Measurements from ENCODE around the gene COMMD6. TPM values are rescaled to one million over a fixed set of nuclear protein-coding genes. Genes with fewer than 3 reads are reported as not detected.
A peak's percentile ranks its signal among the peaks of the same experiment; 100 is the strongest.

The COMMD6 gene
- total and polyA plus RNA-seq, 2 of the 13 experiments (the other 11 are each of a cell fraction or from before 2014, with no cell fraction given) = 97.0 to 164 TPM

- TF ChIP-seq, protein P1, sequence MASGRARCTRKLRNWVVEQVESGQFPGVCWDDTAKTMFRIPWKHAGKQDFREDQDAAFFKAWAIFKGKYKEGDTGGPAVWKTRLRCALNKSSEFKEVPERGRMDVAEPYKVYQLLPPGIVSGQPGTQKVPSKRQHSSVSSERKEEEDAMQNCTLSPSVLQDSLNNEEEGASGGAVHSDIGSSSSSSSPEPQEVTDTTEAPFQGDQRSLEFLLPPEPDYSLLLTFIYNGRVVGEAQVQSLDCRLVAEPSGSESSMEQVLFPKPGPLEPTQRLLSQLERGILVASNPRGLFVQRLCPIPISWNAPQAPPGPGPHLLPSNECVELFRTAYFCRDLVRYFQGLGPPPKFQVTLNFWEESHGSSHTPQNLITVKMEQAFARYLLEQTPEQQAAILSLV (CRISPR knock-in tag; IDR thresholded peaks at IDR 0.05; ENCODE audit: borderline replicate concordance) = no peak
- no peak for TF ChIP-seq ELF3 (CRISPR knock-in tag; IDR thresholded peaks at IDR 0.05)
- TF ChIP-seq ZNF7 (CRISPR knock-in tag; IDR thresholded peaks at IDR 0.05) = no peak
- no peak for TF ChIP-seq NFIC (IDR thresholded peaks at IDR 0.05; ENCODE audit: low read length)
These were observed 56.2 kb downstream of the COMMD6 start (continued) for GRCh38 chr13:75481176-75482069.

DNA sequence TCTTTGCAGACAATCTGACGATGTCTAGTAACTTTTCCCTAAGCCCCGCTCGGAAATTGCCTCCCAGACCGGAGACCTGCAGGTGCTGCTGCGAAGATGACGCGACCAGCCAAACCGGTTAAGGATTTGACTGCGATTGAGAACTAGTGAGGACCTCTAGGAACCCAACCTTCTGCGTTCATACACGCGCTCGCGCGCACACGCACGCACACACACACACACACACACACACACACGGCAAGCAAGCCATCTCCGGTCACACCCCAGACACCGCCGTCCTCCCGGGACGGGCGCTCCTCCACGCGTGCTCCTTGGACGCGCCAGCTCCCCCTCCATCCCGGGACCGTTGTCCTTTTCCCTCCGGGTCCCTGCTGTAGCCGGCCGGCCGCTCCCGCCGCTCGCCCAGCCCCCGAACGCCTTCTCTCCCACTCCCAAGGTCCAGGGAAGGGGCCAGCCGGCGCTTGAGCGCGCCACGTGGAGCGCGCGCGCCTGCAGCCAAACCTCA, 56.9 kb downstream of the COMMD6 start:
- ATAC-seq = peak; percentile 20
- H2AFZ ChIP-seq (ENCODE audit: low read length) = no peak overlapping the region
- TF ChIP-seq ZNF430 (CRISPR knock-in tag; IDR thresholded peaks at IDR 0.05) = 0 out of 2 replicates have a peak, but pooled peaks have one; percentile 55
- no peak for TF ChIP-seq MAF1 (CRISPR knock-in tag; IDR thresholded peaks at IDR 0.05; ENCODE audit: borderline replicate concordance)
- peak; percentile 59 for TF ChIP-seq POGZ (CRISPR knock-in tag; IDR thresholded peaks at IDR 0.05)
- peak; percentile 17; the same call in 1 of the 2 replicates for TF ChIP-seq MED1 (CRISPR knock-in tag; IDR thresholded peaks at IDR 0.05)
- TF ChIP-seq RBFOX2 (IDR thresholded peaks at IDR 0.05; ENCODE audit: low read depth, low read length) = peak; percentile 60
- no peak; the same call in 1 of the 2 replicates for TF ChIP-seq ZFP90 (CRISPR knock-in tag; IDR thresholded peaks at IDR 0.05; ENCODE audit: borderline replicate concordance)
- peak in 1 of 2 experiments; percentile 57; a peak in 2 of 4 replicates for TF ChIP-seq REST (IDR thresholded peaks at IDR 0.05; ENCODE audit: borderline replicate concordance in 1 of 2, low read depth in 1 of 2, low read length in 2 of 2)
- TF ChIP-seq TMF1 (CRISPR knock-in tag; IDR thresholded peaks at IDR 0.05; ENCODE audit: low read depth) = no peak
- TF ChIP-seq ZNF274 (CRISPR knock-in tag; IDR thresholded peaks at IDR 0.05) = no peak
- TF ChIP-seq ERF (CRISPR knock-in tag; IDR thresholded peaks at IDR 0.05) = 0 out of 2 replicates have a peak, but pooled peaks have one; percentile 6
- no peak for TF ChIP-seq MIER3 (CRISPR knock-in tag; IDR thresholded peaks at IDR 0.05; ENCODE audit: borderline replicate concordance)
- no peak for TF ChIP-seq ZBTB7B (CRISPR knock-in tag; IDR thresholded peaks at IDR 0.05)
- TF ChIP-seq ZBTB1 (CRISPR knock-in tag; IDR thresholded peaks at IDR 0.05; ENCODE audit: borderline replicate concordance) = no peak

More for the DNA sequence above, 56.9 kb downstream of the COMMD6 start:
- in situ Hi-C loops (cut with HindIII; ENCODE audit: extremely low pct_ligation_motif_present, low pct_unique_long_range_greater_than_20kb) (loop anchor here (5.0 kb wide), 1 partner anchor 108 kb away; no protein-coding TSS in a partner anchor), intact Hi-C loops (cut with micrococcal nuclease; ENCODE audit: unreplicated experiment) (loop anchor here (5.0 kb wide), 1 partner anchor 78 kb away; no protein-coding TSS in a partner anchor)
- DNase-seq (ENCODE audit: low spot score) (peak; percentile 53), FAIRE-seq (no peak)
- Histone ChIP-seq H3K4me3 (replicated peaks in 1 of 3; ENCODE audit: insufficient read depth in 1 of 3, low read depth in 2 of 3, low read length in 3 of 3) (peak overlapping the region; percentile 92 to 94 (median 93)), H3K79me2 (ENCODE audit: insufficient read depth, low read length) (peaks cover 58% of the 10 kb centered on the region), H3K36me3 (replicated peaks in 1 of 2; ENCODE audit: control insufficient read depth in 1 of 2, insufficient read depth in 2 of 2, low read length in 2 of 2) (no peaks in the 10 kb centered on the region), H3K4me2 (ENCODE audit: low read depth, low read length) (peak overlapping the region; percentile 99), H4K20me1 (ENCODE audit: insufficient read depth, low read length) (peaks cover 26% of the 10 kb centered on the region), H3K27ac (ENCODE audit: extremely low read length, insufficient read depth, low read length) (peak overlapping the region; percentile 91), H3K9me3 (ENCODE audit: low read length) (no peaks in the 10 kb centered on the region), H3K9ac (ENCODE audit: insufficient read depth, low read depth, low read length) (peak overlapping the region; percentile 84), H3K27me3 (ENCODE audit: control insufficient read depth in 1 of 2, insufficient read depth in 2 of 2, low read length in 2 of 2) (no peaks in the 10 kb centered on the region; a peak in 2 of 5 replicates), H3K4me1 (ENCODE audit: insufficient read depth, low read length) (peaks cover 50% of the 10 kb centered on the region)
- ChIA-PET POLR2A (interaction anchor here (1.2 to 5.1 kb wide), 3 partner anchors 21 to 110 kb away, joined by 3 to 52 read pairs (median 6); no protein-coding TSS in a partner anchor), CTCF (ENCODE audit: low intra/inter-chr PET ratio, low total read pairs) (no interaction called here)
- no TSS peak for BruUV-seq (replicated peaks)
- WGBS (ENCODE audit: low lambda C conversion rate) = 0% methylated on average over 16 of the region's 48 CpGs

Data from HepG2 (cell line).